SK-N-DZ (cell line): ENCODE data around the gene OR4N5.

Experiments
- small RNA-seq, 2 experiments: library from RNA; depleted of rRNA; stranded (forward); fragments of <200 nt; gene quantifications; one replicate each; pipeline ENCODE3, GENCODE V24; 2014

Gene OR4N5

Small RNA genes within 50 kb of the gene (small RNA-seq; reads per million reads assigned to genes)
- 0 reads per million in 2 experiments for gene GTF2IP22
- 0 reads per million in 2 experiments for gene RNA5SP380
